C1 segment of cervical spinal cord (tissue), 14 donors: ENCODE measurements around the gene FSTL5.

ENCODE experiments used
- DNase-seq, 14 donors: peaks; one replicate each; lab custom pipeline; 2025; lab: John Stamatoyannopoulos, UW

FSTL5 gene

GRCh38 chr4:161583549-161583948, 580.3 kb downstream of the FSTL5 start:
- no peak for DNase-seq

GRCh38 chr4:161581262-161582230, 582.3 kb downstream of the FSTL5 start:
- peak in 1 of 14 donors; percentile 8 for DNase-seq

- no peak for DNase-seq
Observed at GRCh38 chr4:161577579-161578301, 586.1 kb downstream of the FSTL5 start.

- no peak for DNase-seq
Observed at GRCh38 chr4:161573836-161574235, 590.0 kb downstream of the FSTL5 start.

GRCh38 chr4:161564230-161564834, 599.5 kb downstream of the FSTL5 start:
- DNase-seq = no peak

- no peak for DNase-seq
Observed at GRCh38 chr4:161555689-161556660, 607.8 kb downstream of the FSTL5 start.

- no peak for DNase-seq
Observed at GRCh38 chr4:161554372-161554990, 609.3 kb downstream of the FSTL5 start.

- DNase-seq = no peak
Observed at GRCh38 chr4:161546902-161547301, 616.9 kb downstream of the FSTL5 start.

GRCh38 chr4:161540265-161540664, 623.5 kb downstream of the FSTL5 start:
- DNase-seq = no peak

- DNase-seq = no peak
Observed at GRCh38 chr4:161538941-161539340, 624.9 kb downstream of the FSTL5 start.

GRCh38 chr4:161530710-161531109, 633.1 kb downstream of the FSTL5 start:
- DNase-seq = no peak

GRCh38 chr4:161525121-161525520, 638.7 kb downstream of the FSTL5 start:
- DNase-seq = no peak

GRCh38 chr4:161522031-161522430, 641.8 kb downstream of the FSTL5 start:
- peak in 5 of 14 donors; percentile 1 to 69 (median 6) for DNase-seq

- DNase-seq = no peak
Observed at GRCh38 chr4:161519611-161520010, 644.2 kb downstream of the FSTL5 start.

- no peak for DNase-seq
Observed at GRCh38 chr4:161517941-161518340, 645.9 kb downstream of the FSTL5 start.

- no peak for DNase-seq
Observed at GRCh38 chr4:161505141-161505540, 658.7 kb downstream of the FSTL5 start.

- no peak for DNase-seq
Observed at GRCh38 chr4:161498155-161498554, 665.6 kb downstream of the FSTL5 start.

- no peak for DNase-seq
Observed at GRCh38 chr4:161486461-161486860, 677.3 kb downstream of the FSTL5 start.

- peak in 1 of 14 donors; percentile 11 for DNase-seq
Observed at GRCh38 chr4:161466316-161466715, 697.5 kb downstream of the FSTL5 start.

GRCh38 chr4:161463436-161463835, 700.4 kb downstream of the FSTL5 start:
- DNase-seq = peak in 1 of 14 donors; percentile 49
